Measurements from ENCODE around the gene SLC25A17.
"Not testable (repeated sequence)": the region's sequence is repeated elsewhere in the genome, so short reads cannot be mapped to it uniquely, and the experiment has no call there.

Gene SLC25A17

DNA sequence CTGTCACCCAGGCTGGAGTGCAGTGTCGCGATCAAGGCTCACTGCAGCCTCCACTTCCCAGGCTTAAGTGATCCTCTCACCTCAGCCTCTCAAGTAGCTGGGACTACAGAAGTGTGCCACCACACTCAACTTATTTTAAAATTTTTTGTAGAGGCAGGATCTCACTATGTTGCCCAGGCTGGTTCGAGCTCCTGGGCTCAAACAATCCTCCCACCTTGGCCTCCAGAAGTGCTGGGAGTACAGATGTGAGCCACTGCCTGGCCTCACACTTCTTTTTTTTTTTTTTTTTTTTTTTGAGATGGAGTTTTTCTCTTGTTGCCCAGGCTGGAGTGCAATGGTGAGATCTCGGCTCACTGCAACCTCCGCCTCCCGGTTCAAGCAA, 99.0 kb downstream of the SLC25A17 start:
- not testable (repeated sequence) for H3K36me3 ChIP-seq (ENCODE audit: insufficient read depth, low read length); H3K79me2 ChIP-seq (ENCODE audit: control insufficient read depth, insufficient read depth, low read length, unreplicated experiment); H3K4me1 ChIP-seq (ENCODE audit: control insufficient read depth, insufficient read depth, low read length, unreplicated experiment); H3K27me3 ChIP-seq (ENCODE audit: insufficient read depth, low read length); H2AFZ ChIP-seq (ENCODE audit: low read length, unreplicated experiment); H3K4me3 ChIP-seq (ENCODE audit: low read depth, low read length); H3K27ac ChIP-seq (ENCODE audit: low read depth, low read length)

Measured in ACC112 (cell line).